Measurements from ENCODE around the gene CASP10.
A peak's percentile ranks its signal among the peaks of the same experiment; 100 is the strongest.
"Not testable (repeated sequence)": the region's sequence is repeated elsewhere in the genome, so short reads cannot be mapped to it uniquely, and the experiment has no call there.

The CASP10 gene

DNA sequence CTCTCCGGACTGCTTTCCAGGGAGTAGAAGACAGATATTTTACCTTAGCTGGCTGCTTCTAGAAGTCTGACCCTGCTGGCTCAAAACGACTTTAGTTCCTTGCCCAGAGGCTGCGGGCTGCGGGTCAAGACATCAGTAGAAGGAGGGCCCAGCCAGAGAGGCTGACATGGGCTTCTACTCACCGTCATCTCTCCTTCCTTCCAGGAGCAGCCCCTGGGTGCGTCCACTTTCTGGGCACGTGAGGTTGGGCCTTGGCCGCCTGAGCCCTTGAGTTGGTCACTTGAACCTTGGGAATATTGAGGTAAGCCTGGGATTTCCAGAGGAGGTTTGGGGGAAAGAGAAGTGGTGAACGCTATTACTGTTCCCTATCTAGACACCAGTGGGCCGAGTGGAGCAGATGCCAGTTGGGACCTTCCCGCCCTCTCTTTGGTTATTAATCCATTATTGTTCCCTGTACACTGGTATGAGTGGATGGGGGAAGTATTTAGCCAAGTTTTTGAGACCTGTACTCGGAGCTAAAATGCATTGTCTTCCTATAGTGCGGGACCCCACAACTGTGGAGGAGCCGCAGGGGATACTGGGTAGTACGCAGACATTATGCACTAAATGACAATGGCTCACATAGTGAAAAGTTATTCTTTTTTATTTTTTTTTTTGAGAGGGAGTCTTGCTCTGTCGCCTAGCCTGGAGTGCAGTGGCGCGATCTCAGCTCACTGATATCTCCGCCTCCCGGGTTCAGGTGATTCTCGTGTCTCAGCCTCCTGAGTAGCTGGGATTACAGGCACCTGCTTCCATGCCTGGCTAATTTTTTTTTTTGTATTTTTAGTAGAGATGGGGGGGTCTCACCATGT lies 51.1 kb downstream of the CASP10 start:
- no peak for DNase-seq (ENCODE audit: low read depth)

GRCh38 chr2:201234663-201235135 lies 51.8 kb downstream of the CASP10 start:
- peak; percentile 34 for DNase-seq (ENCODE audit: low read depth)

DNA sequence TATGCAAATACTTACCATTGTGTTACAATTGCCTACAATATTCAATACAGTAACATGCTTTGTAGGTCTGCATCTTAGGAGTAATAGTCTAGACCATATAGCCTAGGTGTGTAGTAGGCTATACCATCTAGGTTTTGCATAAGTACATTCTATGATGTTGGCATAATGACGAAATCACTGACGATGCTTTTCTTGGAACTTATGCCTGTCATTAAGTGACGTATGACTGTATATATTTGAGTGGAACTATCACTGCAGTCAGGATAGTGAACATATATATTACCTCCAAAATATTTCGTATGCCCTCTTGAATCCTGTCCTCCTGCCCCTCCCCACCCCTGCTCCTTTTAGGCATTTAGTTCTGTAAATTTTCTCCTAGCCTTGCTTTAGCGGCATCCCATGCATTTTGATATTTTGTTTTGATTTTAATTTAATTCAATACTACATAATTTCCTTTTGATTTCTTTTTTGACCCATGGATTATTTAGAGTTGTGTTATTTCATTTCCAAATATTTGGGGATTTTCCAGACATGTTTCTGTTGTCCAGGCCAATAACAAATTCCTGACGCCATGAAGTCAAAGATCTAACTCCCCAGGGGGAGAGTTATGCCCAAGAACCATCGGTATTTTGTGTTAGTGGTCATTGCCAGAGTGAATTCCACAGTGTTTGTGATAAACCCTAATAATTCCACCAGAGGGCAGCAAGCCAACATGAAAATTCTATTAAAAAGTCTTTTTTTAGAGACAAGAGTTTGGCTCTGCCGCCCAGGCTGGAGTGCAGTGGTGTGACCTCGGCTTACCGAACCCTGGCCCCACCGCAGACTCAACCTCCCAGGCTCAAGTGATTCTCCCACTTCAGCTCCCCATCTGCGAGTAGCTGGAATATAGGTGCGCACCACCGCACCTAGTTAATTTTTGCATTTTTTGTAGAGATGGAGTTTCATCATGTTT lies 53.2 kb downstream of the CASP10 start:
- peak; percentile 76 for DNase-seq (ENCODE audit: low read depth)

DNA sequence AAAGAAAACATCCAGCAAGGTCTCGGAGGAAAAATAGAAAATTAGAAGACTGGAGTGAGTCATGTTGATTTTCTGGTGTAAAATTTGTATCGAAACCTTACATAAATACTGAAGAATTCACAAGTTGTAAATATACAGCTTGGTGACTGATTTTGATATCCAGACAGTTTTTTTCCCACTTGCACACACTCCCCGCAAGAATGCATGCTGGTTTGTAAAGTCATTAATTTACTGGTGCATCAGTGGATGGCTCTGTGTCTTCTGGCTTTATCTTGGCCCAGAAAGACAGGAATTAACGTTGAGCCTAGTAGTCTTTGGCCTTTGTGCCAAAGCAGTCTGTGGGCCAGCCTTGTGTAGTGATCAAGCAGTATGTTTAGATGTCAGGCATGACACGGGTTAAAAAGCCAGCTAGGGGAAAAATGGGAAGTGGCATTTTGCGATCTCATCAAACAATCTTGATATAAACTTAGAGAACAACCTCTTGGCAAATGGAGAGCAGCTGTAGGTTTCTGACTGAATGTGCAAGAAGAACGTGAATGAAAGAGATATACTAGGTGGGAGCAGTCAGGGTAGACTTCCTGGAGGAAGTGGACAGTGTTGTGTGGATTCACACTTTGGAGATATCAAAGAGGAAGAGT lies 54.7 kb downstream of the CASP10 start:
- no peak for DNase-seq (ENCODE audit: low read depth)

DNA sequence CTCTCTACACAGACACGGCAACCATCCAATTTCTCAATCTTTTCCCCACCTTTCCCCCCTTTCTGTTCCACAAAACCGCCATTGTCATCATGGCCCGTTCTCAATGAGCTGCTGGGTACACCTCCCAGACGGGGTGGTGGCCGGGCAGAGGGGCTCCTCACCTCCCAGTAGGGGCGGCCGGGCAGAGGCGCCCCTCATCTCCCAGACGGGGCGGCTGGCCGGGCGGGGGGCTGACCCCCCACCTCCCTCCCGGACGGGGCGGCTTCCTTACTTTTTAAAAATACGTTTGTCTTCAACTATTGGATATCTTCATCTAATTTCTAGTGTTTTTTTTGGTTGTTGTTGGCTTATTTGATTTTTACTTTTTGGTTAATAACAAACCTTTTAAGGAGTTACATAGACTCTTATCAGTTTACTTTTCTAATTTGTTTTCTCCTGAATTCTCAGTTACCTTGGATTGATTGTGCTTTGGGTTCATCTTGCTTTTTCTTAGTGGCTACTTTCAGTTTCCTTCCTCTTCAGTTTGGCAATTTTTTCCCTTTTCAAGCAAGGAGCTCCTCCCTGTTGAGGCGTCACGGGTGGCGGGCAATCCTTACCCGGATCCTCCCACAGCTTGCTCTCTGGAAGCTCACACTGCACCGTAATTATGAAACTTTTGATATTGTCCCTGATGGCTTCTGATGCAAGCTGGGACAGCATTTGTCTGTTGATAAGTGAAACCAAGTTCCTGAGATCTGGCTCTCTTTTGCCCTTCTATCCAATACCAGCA lies 56.4 kb downstream of the CASP10 start:
- DNase-seq (ENCODE audit: low read depth) = not testable (repeated sequence)

DNA sequence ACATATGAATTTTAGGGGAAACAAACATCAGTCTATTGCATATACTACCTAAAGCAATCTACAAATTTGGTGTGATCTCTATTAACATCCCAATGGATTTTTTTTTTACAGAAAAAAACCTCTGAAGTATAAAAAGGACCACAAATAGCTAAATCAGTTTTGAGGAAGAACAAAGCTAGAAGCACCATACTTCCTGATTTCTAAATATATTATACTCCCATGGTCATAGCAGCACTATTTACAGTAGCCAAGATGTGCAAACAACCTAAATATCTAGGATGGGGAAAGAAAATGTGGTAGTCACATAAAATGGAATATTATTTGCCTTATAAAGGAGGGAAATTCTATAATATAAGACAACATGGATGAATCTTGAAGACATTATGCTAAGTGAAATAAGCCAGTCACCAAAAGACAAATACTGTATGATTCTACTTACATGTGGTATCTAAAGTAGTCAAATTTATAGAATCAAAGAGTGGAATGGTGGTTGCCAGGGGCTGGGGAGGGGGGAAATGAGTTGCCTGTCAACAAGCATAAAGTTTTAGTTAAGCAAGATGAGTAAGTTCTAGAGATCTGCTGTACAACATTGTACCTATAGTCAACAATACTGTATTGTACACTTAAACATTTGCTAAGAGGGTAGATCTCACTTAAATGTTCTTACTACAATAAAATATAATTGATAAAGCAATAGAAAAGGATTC lies 59.8 kb downstream of the CASP10 start:
- no peak for DNase-seq (ENCODE audit: low read depth)

GRCh38 chr2:201244829-201245228 lies 61.9 kb downstream of the CASP10 start:
- DNase-seq (ENCODE audit: low read depth) = no peak

GRCh38 chr2:201246280-201246679 lies 63.3 kb downstream of the CASP10 start:
- no peak for DNase-seq (ENCODE audit: low read depth)

- DNase-seq (ENCODE audit: low read depth) = no peak
Measured at GRCh38 chr2:201248288-201248844, 65.4 kb downstream of the CASP10 start.

DNA sequence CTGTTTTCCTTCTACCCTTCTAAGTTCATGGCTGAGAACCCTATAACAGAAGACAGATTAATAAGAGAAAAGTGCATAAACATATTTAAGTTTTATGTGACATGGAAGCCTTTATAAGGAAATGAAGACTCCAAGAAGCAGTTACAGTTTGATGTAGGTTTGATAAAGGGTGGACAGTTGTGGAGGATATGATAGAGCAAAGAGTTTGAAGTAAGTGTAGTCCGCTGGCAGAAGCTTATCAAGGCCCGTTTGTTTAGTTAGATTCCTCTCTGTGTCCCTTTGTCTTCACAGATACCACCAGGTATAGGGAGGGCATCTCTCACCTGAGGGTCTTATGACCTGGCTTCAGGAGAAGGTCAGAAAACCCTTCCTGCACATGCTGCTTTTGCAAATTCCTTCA lies 66.9 kb downstream of the CASP10 start:
- DNase-seq (ENCODE audit: low read depth) = no peak

- DNase-seq (ENCODE audit: low read depth) = no peak
Measured at GRCh38 chr2:201250741-201251140, 67.8 kb downstream of the CASP10 start.

DNA sequence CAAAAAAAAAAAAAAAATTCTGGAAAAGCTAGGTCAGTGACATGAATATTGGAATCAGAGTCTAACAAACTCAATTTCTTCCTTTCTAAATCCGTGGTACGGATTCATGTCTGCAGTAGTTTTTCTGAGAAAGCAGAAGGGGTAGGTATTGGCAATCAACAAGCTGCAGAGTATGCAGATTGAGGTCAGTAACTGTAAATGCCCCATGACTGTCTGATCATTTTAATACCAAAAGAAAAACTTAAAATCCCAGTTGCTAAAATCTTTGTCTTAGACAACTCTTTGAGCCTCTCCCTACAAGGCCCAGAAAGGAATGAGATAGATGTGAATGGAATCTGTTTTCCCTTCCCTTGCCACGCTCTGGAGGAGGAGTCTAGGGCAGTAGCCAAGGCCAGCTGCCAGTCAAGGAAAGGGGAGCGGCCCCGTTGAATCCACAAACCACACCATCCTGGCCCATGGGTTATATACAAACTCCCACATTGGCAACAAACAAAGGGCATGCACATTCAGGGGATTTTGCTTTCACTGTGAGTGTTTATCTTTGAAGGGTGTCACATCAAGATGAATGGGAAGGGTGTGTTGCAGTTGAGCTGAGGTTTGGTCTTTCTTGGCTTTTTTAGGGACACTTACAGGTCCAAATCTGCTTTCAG lies 71.3 kb downstream of the CASP10 start:
- DNase-seq (ENCODE audit: low read depth) = peak; percentile 49

- no peak for DNase-seq (ENCODE audit: low read depth)
Measured at GRCh38 chr2:201255408-201256033, 72.6 kb downstream of the CASP10 start.

- DNase-seq (ENCODE audit: low read depth) = no peak
Measured at GRCh38 chr2:201256082-201256481, 73.1 kb downstream of the CASP10 start.

DNA sequence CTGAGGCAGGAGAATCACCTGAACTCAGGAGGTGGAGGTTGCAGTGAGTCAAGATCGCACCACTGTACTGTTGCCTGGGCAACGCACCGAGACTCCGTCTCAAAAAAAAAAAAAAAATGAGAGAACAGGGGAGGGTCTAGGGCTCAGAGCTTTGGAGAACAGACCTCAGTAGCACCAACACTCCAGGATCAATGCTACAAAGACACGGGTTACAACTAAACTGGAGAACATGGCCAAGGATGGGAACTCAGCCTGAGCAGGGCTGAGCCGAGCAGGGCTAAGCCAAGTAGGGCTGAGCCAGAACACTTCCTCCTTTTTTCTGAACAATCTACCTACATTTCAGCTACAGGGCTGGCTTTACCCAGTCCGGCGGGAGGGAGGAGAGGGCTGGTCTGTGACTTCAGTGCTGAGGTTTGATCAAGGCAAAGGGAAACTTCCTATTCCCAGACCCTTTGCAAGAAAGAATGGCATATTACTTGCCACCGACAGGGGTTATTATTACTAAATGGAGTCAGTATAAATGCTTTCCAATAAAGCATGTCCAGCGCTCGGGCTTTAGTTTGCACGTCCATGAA lies 74.5 kb downstream of the CASP10 start:
- DNase-seq (ENCODE audit: low read depth) = no peak

- peak; percentile 53 for DNase-seq (ENCODE audit: low read depth)
Measured at GRCh38 chr2:201257956-201258665, 75.2 kb downstream of the CASP10 start.

DNA sequence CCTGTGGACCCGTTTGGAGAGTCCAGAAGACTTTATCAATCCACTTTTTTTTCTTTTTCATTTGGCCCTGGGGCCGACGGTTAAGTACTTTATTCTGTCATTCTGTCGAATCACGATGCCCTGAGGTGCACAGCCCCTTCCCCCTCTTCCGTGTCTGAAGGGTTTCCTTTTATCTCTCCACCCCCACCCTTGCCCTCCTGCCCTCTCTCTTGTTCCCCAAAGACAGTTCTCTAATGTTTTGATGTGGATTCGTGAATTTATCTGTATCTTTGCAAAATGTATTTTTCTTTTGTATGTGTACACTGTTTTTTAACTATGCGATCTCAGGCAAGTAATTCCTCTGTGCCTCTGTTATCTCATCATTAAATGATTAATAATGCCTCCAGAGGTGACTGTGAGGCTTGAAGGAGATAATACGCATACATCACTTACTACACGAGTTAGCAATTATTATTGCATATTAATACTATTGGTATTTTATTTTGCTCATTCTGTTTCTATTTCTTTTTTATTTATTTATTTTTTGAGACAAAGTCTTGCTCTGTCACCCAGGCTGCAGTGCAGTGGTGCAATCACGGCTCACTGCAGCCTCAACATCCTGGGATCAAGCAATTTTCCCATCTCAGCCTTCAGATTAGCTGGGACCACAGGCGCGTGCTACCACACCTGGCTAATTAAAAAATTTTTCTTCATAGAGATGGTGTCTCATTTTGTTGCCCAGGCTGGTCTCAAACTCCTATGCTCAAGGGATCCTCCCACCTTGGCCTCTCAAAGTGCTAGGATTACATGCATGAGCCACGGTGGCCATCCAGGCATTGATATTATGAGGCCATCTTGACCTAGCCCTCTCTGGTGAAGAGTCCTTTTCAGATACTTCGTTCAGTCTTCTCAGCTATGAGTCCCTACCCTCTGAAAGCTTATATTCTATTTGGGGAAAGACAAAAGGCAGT lies 76.0 kb downstream of the CASP10 start:
- DNase-seq (ENCODE audit: low read depth) = no peak
